ENCODE measurements around the gene CFP.
"Not testable (repeated sequence)": the region's sequence is repeated elsewhere in the genome, so short reads cannot be mapped to it uniquely, and the experiment has no call there.

Gene CFP

GRCh38 chrX:47629419-47630200 lies at the start of gene CFP:
Gene CFP (minus strand): TSS chrX:47629930. CDS start chrX:47629844, 86 bp downstream.
- no peak for DNase-seq (ENCODE audit: low read depth)

GRCh38 chrX:47675959-47676859 lies 46.5 kb upstream of the CFP start:
- DNase-seq (ENCODE audit: low read depth): not testable (repeated sequence)

- no peak for DNase-seq (ENCODE audit: low read depth)
These were observed 45.0 kb upstream of the CFP start for GRCh38 chrX:47674776-47675175.

GRCh38 chrX:47665797-47666196 lies 36.1 kb upstream of the CFP start:
- not testable (repeated sequence) for DNase-seq (ENCODE audit: low read depth)

GRCh38 chrX:47664737-47665136 lies 35.0 kb upstream of the CFP start:
- peak; percentile 27 for DNase-seq (ENCODE audit: low read depth)

GRCh38 chrX:47662144-47662657 lies 32.5 kb upstream of the CFP start:
- peak; percentile 65 for DNase-seq (ENCODE audit: low read depth)

GRCh38 chrX:47661539-47661938 lies 31.8 kb upstream of the CFP start:
- no peak for DNase-seq (ENCODE audit: low read depth)

- no peak for DNase-seq (ENCODE audit: low read depth)
These were observed 29.6 kb upstream of the CFP start for GRCh38 chrX:47659421-47659726.

GRCh38 chrX:47658684-47659420 lies 29.1 kb upstream of the CFP start, which contains the start of gene UXT:
Gene UXT (minus strand): TSS chrX:47659180. CDS start chrX:47658927, 253 bp downstream.
- peak; percentile 78 for DNase-seq (ENCODE audit: low read depth)

- DNase-seq (ENCODE audit: low read depth): no peak
These were observed 28.6 kb upstream of the CFP start for GRCh38 chrX:47658301-47658683.

- no peak for DNase-seq (ENCODE audit: low read depth)
These were observed 21.5 kb upstream of the CFP start for GRCh38 chrX:47651043-47651905.

GRCh38 chrX:47650164-47651042 lies 20.7 kb upstream of the CFP start, which contains the start of gene ELK1:
Gene ELK1 (minus strand): TSS chrX:47650563. CDS start chrX:47641441, 9,122 bp downstream.
- peak; percentile 90 for DNase-seq (ENCODE audit: low read depth)

GRCh38 chrX:47649781-47650163 lies 20.0 kb upstream of the CFP start:
- no peak for DNase-seq (ENCODE audit: low read depth)

- DNase-seq (ENCODE audit: low read depth): no peak
These were observed 19.5 kb upstream of the CFP start for GRCh38 chrX:47649271-47649670.

GRCh38 chrX:47648376-47648775 lies 18.6 kb upstream of the CFP start:
- DNase-seq (ENCODE audit: low read depth): no peak

- DNase-seq (ENCODE audit: low read depth): no peak
These were observed 16.9 kb upstream of the CFP start for GRCh38 chrX:47646636-47647035.

- no peak for DNase-seq (ENCODE audit: low read depth)
These were observed 15.8 kb upstream of the CFP start for GRCh38 chrX:47645530-47645929.

GRCh38 chrX:47644557-47645091 lies 14.9 kb upstream of the CFP start:
- no peak for DNase-seq (ENCODE audit: low read depth)

- DNase-seq (ENCODE audit: low read depth): no peak
These were observed 14.2 kb upstream of the CFP start for GRCh38 chrX:47643926-47644325.

GRCh38 chrX:47638816-47639215 lies 9.1 kb upstream of the CFP start:
- no peak for DNase-seq (ENCODE audit: low read depth)
